Measurements from ENCODE around the gene ADARB2. TPM values are rescaled to one million over a fixed set of nuclear protein-coding genes. Genes with fewer than 3 reads are reported as not detected.

ADARB2 gene
- total RNA-seq, 6 donors from 2014 or later = 0.69 to 5.2 (median 1.8) TPM

GRCh38 chr10:1324903-1325302, 412.4 kb downstream of the ADARB2 start:
- Histone ChIP-seq H3K4me1 (no peaks in the 10 kb centered on the region), H3K4me3 (no peak overlapping the region), H3K27ac (no peak overlapping the region), H3K36me3 (no peaks in the 10 kb centered on the region), H3K9me3 (no peaks in the 10 kb centered on the region), H3K27me3 (no peaks in the 10 kb centered on the region)
- TF ChIP-seq POLR2A (IDR thresholded peaks at IDR 0.05) (no peak), CTCF (IDR thresholded peaks at IDR 0.05) (no peak), EP300 (IDR thresholded peaks at IDR 0.05) (no peak), POLR2AphosphoS5 (IDR thresholded peaks at IDR 0.05) (no peak)
- WGBS, 2 donors = 68 to 89% methylated on average over 10 of the region's 10 CpGs
- DNase-seq (no peak), ATAC-seq (ENCODE audit: low FRiP score in 2 of 2) (no peak)

GRCh38 chr10:1323951-1324350, 413.4 kb downstream of the ADARB2 start:
- H3K4me3 ChIP-seq = no peak overlapping the region
- H3K27me3 ChIP-seq = no peaks in the 10 kb centered on the region
- 68 to 74% methylated on average over 6 of the region's 6 CpGs for WGBS, 2 donors
- H3K27ac ChIP-seq = no peak overlapping the region
- H3K4me1 ChIP-seq = no peaks in the 10 kb centered on the region
- DNase-seq (no peak), ATAC-seq (ENCODE audit: low FRiP score in 2 of 2) (no peak)
- H3K36me3 ChIP-seq = no peaks in the 10 kb centered on the region
- no peak for TF ChIP-seq EP300 (IDR thresholded peaks at IDR 0.05)
- TF ChIP-seq POLR2A (IDR thresholded peaks at IDR 0.05) = no peak
- no peak for TF ChIP-seq POLR2AphosphoS5 (IDR thresholded peaks at IDR 0.05)
- no peak for TF ChIP-seq CTCF (IDR thresholded peaks at IDR 0.05)
- H3K9me3 ChIP-seq = no peaks in the 10 kb centered on the region

- no peaks in the 10 kb centered on the region for H3K9me3 ChIP-seq
- TF ChIP-seq POLR2AphosphoS5 (IDR thresholded peaks at IDR 0.05) (no peak), CTCF (IDR thresholded peaks at IDR 0.05) (no peak), EP300 (IDR thresholded peaks at IDR 0.05) (no peak), POLR2A (IDR thresholded peaks at IDR 0.05) (no peak)
- H3K27me3 ChIP-seq = no peaks in the 10 kb centered on the region
- no peak overlapping the region for H3K4me3 ChIP-seq
- no peak overlapping the region for H3K27ac ChIP-seq
- DNase-seq (no peak), ATAC-seq (ENCODE audit: low FRiP score in 2 of 2) (no peak)
- no peaks in the 10 kb centered on the region for H3K36me3 ChIP-seq
- 62 to 65% methylated on average over 3 of the region's 3 CpGs for WGBS, 2 donors
- H3K4me1 ChIP-seq = no peaks in the 10 kb centered on the region
Measured at GRCh38 chr10:1320739-1321320, 416.5 kb downstream of the ADARB2 start.

DNA sequence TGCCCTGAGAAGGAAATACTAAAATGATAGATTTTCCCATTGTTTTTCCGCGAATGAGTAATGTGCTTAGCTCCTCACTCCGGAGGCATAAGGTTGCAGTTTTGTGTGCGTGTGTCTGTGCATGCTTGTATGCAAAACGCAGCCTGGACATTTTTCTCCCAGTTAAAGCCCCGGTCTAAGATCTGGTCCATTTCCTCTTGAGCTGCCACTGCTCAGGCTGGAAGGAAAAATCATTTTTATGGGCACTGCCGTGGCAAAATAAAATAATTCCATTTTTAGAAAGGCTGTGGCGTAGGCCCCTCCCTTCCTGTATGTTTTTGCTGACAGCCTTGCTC, 420.5 kb downstream of the ADARB2 start:
- ATAC-seq (ENCODE audit: low FRiP score in 2 of 2) (no peak), DNase-seq (no peak)
- no peak overlapping the region for H3K27ac ChIP-seq
- 41 to 59% methylated on average over 8 of the region's 8 CpGs for WGBS, 2 donors
- H3K27me3 ChIP-seq = no peaks in the 10 kb centered on the region
- no peaks in the 10 kb centered on the region for H3K9me3 ChIP-seq
- no peaks in the 10 kb centered on the region for H3K36me3 ChIP-seq
- no peak overlapping the region for H3K4me3 ChIP-seq
- no peak for TF ChIP-seq POLR2AphosphoS5 (IDR thresholded peaks at IDR 0.05)
- no peak for TF ChIP-seq CTCF (IDR thresholded peaks at IDR 0.05)
- no peak for TF ChIP-seq EP300 (IDR thresholded peaks at IDR 0.05)
- no peak for TF ChIP-seq POLR2A (IDR thresholded peaks at IDR 0.05)
- no peaks in the 10 kb centered on the region for H3K4me1 ChIP-seq

GRCh38 chr10:1316121-1316808, 421.1 kb downstream of the ADARB2 start:
- H3K9me3 ChIP-seq = no peaks in the 10 kb centered on the region
- TF ChIP-seq EP300 (IDR thresholded peaks at IDR 0.05) (no peak), CTCF (IDR thresholded peaks at IDR 0.05) (no peak), POLR2A (IDR thresholded peaks at IDR 0.05) (no peak), POLR2AphosphoS5 (IDR thresholded peaks at IDR 0.05) (no peak)
- DNase-seq = no peak
- H3K36me3 ChIP-seq = no peaks in the 10 kb centered on the region
- no peak for ATAC-seq (ENCODE audit: low FRiP score in 2 of 2)
- H3K27ac ChIP-seq = no peak overlapping the region
- H3K4me1 ChIP-seq = no peaks in the 10 kb centered on the region
- no peaks in the 10 kb centered on the region for H3K27me3 ChIP-seq
- WGBS, 2 donors = 81 to 82% methylated on average over 16 of the region's 16 CpGs
- no peak overlapping the region for H3K4me3 ChIP-seq
